ENCODE measurements around the gene KIF3C.
A peak's percentile ranks its signal among the peaks of the same experiment; 100 is the strongest.

Gene KIF3C

GRCh38 chr2:25895018-25895417 lies 87.3 kb downstream of the KIF3C start:
- Mint-ChIP-seq H3K36me3 (no peaks in the 10 kb centered on the region), H3K27me3 (no peaks in the 10 kb centered on the region), H3K4me1 (ENCODE audit: low read depth) (no peaks in the 10 kb centered on the region), H3K4me3 (no peak overlapping the region), H3K9me3 (ENCODE audit: low read depth) (no peaks in the 10 kb centered on the region), H3K27ac (no peak overlapping the region)

- no peaks in the 10 kb centered on the region for H3K9me3 Mint-ChIP-seq (ENCODE audit: low read depth)
- no peak overlapping the region for H3K27ac Mint-ChIP-seq
- no peak overlapping the region for H3K4me3 Mint-ChIP-seq
- no peaks in the 10 kb centered on the region for H3K36me3 Mint-ChIP-seq
- H3K27me3 Mint-ChIP-seq = no peaks in the 10 kb centered on the region
- no peaks in the 10 kb centered on the region for H3K4me1 Mint-ChIP-seq (ENCODE audit: low read depth)
Observed at GRCh38 chr2:25894135-25894830, 88.0 kb downstream of the KIF3C start.

- Mint-ChIP-seq H3K36me3 (no peaks in the 10 kb centered on the region), H3K9me3 (ENCODE audit: low read depth) (no peaks in the 10 kb centered on the region), H3K4me3 (no peak overlapping the region), H3K27me3 (no peaks in the 10 kb centered on the region), H3K4me1 (ENCODE audit: low read depth) (no peaks in the 10 kb centered on the region), H3K27ac (no peak overlapping the region)
Observed at GRCh38 chr2:25891672-25892071, 90.6 kb downstream of the KIF3C start.

GRCh38 chr2:25887624-25888242 lies 94.6 kb downstream of the KIF3C start:
- H3K36me3 Mint-ChIP-seq = no peaks in the 10 kb centered on the region
- no peak overlapping the region for H3K27ac Mint-ChIP-seq
- H3K4me3 Mint-ChIP-seq = no peak overlapping the region
- H3K27me3 Mint-ChIP-seq = peaks cover 2% of the 10 kb centered on the region
- H3K9me3 Mint-ChIP-seq (ENCODE audit: low read depth) = no peaks in the 10 kb centered on the region
- no peaks in the 10 kb centered on the region for H3K4me1 Mint-ChIP-seq (ENCODE audit: low read depth)

GRCh38 chr2:25885933-25886332 lies 96.4 kb downstream of the KIF3C start:
- Mint-ChIP-seq H3K4me3 (no peak overlapping the region), H3K27me3 (peaks cover 2% of the 10 kb centered on the region), H3K36me3 (no peaks in the 10 kb centered on the region), H3K9me3 (ENCODE audit: low read depth) (no peaks in the 10 kb centered on the region), H3K27ac (no peak overlapping the region), H3K4me1 (ENCODE audit: low read depth) (no peaks in the 10 kb centered on the region)

- Mint-ChIP-seq H3K27me3 (peaks cover 2% of the 10 kb centered on the region), H3K27ac (no peak overlapping the region), H3K36me3 (peaks cover 2% of the 10 kb centered on the region), H3K9me3 (ENCODE audit: low read depth) (no peaks in the 10 kb centered on the region), H3K4me1 (ENCODE audit: low read depth) (peaks cover 21% of the 10 kb centered on the region), H3K4me3 (no peak overlapping the region)
Observed at GRCh38 chr2:25881764-25882163, 100.5 kb downstream of the KIF3C start.

GRCh38 chr2:25879133-25879730 lies 103.1 kb downstream of the KIF3C start:
- Mint-ChIP-seq H3K4me3 (peak overlapping the region; percentile 97), H3K9me3 (ENCODE audit: low read depth) (no peaks in the 10 kb centered on the region), H3K4me1 (ENCODE audit: low read depth) (peaks cover 39% of the 10 kb centered on the region), H3K27me3 (no peaks in the 10 kb centered on the region), H3K27ac (peak overlapping the region; percentile 98), H3K36me3 (peaks cover 2% of the 10 kb centered on the region)

GRCh38 chr2:25878361-25879132 lies 103.8 kb downstream of the KIF3C start, which contains the start of gene ASXL2:
Gene ASXL2 (minus strand): TSS chr2:25878487. CDS start chr2:25878222, 265 bp downstream.
- Mint-ChIP-seq H3K9me3 (ENCODE audit: low read depth) (no peaks in the 10 kb centered on the region), H3K36me3 (peaks cover 6% of the 10 kb centered on the region), H3K27me3 (no peaks in the 10 kb centered on the region), H3K4me3 (peak within 1 kb of the TSS; percentile 97), H3K4me1 (ENCODE audit: low read depth) (peaks cover 44% of the 10 kb centered on the region), H3K27ac (peak within 1 kb of the TSS; percentile 98)

- H3K9me3 Mint-ChIP-seq (ENCODE audit: low read depth) = no peaks in the 10 kb centered on the region
- H3K36me3 Mint-ChIP-seq = peaks cover 7% of the 10 kb centered on the region
- peak overlapping the region; percentile 97 for H3K4me3 Mint-ChIP-seq
- no peaks in the 10 kb centered on the region for H3K27me3 Mint-ChIP-seq
- peaks cover 44% of the 10 kb centered on the region for H3K4me1 Mint-ChIP-seq (ENCODE audit: low read depth)
- H3K27ac Mint-ChIP-seq = peak overlapping the region; percentile 98
Observed at GRCh38 chr2:25877431-25878360, 104.6 kb downstream of the KIF3C start.

Data from activated naive CD8-positive, alpha-beta T cell (primary cell).